HG02588 (cell line): ENCODE data around the gene VSTM1.

Experiments used
- ATAC-seq: cut with Tn5 transposase; IDR thresholded peaks from one replicate; pipeline ENCODE4 v1.9.1; 2021; ENCODE audit warnings: mild to moderate bottlenecking, moderate library complexity; ENCODE audit not compliant: unreplicated experiment

Gene VSTM1

GRCh38 chr19:54013866-54014265 lies 49.8 kb downstream of the VSTM1 start:
- ATAC-seq = no peak

DNA sequence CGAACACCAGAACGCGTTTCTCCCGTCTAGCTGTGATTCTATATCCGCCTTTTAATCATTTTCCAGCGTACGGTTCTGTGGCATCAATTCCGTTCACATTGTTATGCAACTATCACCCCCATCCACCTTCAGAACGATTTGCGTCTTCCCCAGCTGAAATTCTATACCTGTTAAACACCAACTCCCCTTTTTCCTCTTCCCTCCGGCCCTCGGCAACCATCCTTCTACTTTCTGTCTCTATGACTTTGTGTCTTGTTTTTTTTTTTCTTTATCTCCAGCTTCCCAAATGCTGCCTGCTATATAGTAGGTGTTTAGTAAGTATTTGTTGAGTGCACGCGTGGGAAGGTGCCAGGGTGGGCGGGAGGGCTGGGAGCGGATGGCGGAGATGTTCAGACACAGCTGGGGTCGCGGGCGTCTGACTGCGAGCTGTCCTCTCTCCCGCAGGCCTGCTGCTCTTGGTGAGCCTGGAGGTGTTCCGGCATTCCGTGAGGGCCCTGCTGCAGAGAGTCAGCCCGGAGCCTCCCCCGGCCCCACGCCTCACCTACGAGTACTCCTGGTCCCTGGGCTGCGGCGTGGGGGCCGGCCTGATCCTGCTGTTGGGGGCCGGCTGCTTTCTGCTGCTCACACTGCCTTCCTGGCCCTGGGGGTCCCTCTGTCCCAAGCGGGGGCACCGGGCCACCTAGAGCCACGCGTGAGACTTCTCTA lies 52.0 kb downstream of the VSTM1 start:
- no peak for ATAC-seq

DNA sequence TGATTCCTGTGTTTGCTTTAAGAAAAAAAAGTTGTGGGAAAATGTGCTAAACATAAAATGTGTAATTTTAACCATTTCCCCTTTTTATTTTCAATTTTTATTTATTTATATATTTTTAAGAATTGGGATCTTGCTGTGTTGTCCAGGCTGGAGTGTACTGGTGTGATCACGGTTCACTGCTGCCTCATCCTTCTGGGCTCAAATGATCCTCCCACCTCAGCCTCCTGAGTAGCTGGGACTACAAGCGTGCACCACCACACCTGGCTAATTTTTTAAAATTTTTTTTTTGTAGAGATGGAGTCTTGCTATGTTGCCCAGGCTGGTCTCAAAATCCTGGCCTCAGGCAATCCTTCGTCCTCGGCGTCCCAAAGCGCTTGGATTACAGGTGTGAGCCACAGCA lies 53.2 kb downstream of the VSTM1 start:
- no peak for ATAC-seq

- no peak for ATAC-seq
Measured at GRCh38 chr19:54009440-54009839, 54.3 kb downstream of the VSTM1 start.

DNA sequence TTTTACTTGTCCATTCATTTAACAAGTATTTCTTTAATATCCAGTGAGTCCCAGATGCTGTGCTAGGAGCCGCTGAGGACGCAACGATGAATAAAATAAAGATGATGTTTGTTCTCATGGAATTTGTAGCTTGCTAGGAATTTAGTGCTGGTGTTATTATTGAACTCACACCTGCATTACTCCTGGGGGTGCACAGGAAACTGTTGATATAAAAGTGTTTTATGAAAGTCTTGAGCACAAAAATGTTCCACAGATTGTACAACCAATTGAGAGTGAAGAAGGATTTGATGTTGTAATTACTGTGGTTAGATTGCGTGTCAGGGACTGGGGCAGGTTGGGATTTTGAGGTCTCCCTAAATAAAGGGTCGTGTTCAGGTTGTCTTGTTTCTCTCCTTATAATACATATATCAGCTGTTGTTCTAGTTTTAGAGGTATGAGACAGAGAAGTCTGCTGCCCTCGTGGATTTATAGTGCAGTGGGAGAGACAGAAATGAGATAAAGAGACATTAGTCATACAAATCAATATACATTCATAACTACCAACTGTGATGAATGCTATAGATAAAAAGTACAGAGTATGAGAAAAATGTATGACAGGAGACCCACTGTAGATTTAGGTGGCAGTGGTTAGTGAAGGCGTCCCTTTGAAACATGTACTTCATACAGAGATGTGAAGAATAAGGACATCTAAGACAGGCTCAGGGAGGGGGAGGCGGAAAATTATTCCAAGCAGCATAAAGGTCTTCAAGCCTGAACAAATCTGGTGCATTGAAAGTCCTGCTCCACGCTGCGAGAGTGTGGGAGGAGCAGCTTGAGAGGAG lies 61.0 kb downstream of the VSTM1 start:
- no peak for ATAC-seq

DNA sequence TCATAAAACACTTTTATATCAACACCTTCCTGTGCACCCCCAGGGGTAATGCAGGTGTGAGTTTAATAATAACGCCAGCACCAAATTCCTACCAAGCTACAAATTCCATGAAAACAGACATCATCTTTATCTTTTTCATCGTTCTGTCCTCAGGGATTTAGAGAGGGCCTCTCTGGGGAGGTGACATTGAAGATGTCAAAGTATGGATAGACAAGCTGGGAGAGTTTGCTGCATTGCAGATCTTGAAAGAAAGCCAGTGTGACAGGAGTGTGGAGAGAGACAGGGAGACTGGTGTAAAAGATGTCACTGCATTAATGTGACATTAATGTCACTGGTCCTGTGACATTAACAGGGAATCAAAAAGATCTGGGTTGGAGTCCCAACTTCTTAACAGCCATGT lies 62.2 kb downstream of the VSTM1 start:
- ATAC-seq = no peak

DNA sequence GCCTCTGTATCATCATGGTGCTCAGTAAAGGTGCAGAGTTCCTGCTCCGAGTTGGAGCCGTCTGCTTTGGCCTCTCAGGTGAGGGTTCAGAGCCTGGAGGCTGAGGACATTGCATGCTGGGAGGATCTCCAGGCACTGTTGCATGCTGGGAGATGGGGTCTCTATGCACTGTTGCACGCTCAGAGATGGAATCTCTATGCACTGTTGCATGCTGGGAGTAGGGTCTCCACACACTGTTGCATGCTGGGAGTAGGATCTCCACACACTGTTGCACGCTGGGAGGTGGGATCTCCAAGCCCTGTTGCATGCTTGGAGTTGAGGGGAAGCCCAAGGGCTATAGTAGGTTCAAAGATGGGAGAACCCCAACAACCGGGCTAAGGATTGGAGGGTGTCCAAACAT lies 64.0 kb downstream of the VSTM1 start:
- no peak for ATAC-seq

- ATAC-seq = no peak
Measured at GRCh38 chr19:53998223-53998622, 65.5 kb downstream of the VSTM1 start.

GRCh38 chr19:53994811-53995210 lies 68.9 kb downstream of the VSTM1 start:
- ATAC-seq = no peak

DNA sequence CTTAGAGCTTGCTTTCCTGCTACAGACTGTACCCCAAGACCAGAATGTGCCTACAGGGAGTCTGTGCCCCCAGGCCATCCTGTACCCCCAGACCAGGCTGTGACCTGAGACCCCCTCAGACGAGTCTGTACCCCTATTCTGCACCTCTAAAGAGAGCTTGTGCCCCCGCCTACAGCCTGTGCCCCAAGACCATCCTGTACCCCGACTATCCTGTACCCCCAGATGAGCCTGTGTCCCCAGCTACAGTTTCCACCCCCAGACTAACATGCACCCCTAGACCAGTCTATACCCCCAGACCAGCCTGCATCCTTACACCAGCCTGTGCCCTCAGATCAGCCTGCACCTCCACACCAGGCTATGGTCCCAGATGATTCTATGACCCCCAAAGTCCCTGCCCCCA lies 70.2 kb downstream of the VSTM1 start:
- no peak for ATAC-seq

DNA sequence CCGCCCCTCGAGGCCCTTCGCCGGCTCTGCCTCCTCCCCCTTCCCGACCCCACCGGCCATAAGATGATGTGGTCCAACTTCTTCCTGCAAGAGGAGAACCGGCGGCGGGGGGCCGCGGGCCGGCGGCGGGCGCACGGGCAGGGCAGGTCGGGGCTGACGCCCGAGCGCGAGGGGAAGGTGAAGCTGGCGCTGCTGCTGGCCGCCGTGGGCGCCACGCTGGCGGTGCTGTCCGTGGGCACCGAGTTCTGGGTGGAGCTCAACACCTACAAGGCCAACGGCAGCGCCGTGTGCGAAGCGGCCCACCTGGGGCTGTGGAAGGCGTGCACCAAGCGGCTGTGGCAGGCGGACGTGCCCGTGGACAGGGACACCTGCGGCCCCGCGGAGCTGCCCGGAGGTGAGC lies 70.9 kb downstream of the VSTM1 start:
- no peak for ATAC-seq

- ATAC-seq = no peak
Measured at GRCh38 chr19:53992211-53992610, 71.5 kb downstream of the VSTM1 start.

DNA sequence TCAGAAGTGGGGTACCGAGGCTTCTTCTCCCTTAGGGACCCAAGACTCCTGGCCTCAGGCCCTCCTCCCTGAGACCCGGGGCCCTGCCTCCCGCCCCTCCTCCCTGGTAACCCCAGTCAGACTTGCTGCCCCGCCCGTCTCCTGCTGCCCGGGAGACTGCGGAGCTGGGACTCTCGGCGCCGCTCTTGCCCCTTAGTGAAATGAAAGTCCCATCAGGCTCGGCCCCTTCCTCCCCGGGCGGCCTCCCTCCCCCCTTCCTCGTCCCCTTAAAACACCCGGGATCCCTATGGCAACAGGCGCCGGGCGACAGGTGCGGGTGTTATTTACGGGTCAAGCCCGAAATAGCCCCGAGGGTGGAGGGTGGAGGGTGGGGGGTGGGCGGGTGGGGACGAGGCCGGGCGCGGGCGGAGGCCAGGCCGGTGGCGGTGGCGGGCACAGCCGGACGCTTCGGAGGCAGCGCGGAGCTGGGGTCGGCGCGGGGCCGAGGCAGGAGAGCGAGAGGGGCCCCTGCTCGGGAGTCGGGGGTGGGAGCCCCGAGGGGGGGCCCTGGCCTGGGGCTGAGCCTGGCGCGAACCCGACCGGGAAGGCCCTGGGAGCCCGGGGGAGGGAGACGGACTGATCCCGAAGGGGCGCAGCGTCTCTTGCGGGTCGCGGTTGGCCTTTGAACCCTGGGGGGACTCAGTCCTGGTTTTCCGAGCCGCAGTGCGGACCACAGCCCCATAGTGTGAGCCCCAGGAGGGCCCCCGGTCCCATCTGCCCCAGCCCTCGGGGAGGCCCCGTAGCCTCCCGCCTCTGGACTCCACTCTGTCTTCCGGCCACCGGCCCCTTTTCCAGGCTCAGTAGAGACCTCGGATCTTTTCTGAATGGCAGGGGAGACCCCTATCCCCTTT lies 72.2 kb downstream of the VSTM1 start, which contains the start of gene CACNG6:
CACNG6 (plus strand) TSS at position 414 of the 890 bp plus-strand sequence. CDS start 1,241 bp downstream, outside the sequence.
- ATAC-seq = no peak
